GM19397 (cell line): ENCODE data around the gene FRMD4A.
"Not testable (repeated sequence)": the region's sequence is repeated elsewhere in the genome, so short reads cannot be mapped to it uniquely, and the experiment has no call there.

Experiments used
- ATAC-seq: cut with Tn5 transposase; IDR thresholded peaks from one replicate; pipeline ENCODE4 v1.9.1; 2021; ENCODE audit warnings: mild to moderate bottlenecking, moderate library complexity; ENCODE audit not compliant: unreplicated experiment

The FRMD4A gene

GRCh38 chr10:13803566-13804554 is 526.9 kb downstream of the FRMD4A start:
- no peak for ATAC-seq

GRCh38 chr10:13801907-13802288 is 528.8 kb downstream of the FRMD4A start:
- no peak for ATAC-seq

DNA sequence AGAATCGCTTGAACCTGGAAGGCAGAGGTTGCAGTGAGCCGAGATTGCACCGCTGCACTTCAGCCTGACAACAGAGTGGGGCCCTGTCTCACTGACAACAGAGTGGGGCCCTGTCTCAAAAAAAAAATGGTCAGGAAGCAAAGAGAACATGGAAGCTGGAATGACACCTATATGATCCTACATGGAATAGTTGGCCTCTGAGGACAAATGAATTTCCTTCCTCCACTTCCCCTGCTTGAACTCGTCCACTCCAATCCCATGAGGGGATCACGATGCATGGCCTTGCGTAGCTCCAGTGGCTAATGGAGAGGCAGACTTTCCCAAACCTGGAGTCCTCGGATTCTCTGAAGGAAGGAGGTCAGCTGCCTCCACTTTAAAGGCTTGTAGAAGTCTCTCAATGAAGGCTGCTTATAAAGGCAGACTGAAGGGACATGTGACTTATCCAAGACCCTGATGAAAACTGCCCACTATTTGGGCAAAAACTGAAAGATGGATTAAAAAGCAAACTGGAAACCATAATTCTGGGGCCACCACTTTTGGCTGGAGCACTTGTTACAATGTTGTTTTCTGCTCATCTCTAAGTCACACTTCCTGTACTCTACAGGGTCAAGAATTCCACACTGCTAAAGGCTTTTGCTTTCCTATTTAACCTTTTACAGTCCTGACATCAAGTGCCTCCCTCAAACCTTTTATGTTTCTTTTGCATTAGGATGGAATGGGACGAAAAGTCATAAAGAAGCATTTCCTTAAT is 529.4 kb downstream of the FRMD4A start:
- no peak for ATAC-seq

DNA sequence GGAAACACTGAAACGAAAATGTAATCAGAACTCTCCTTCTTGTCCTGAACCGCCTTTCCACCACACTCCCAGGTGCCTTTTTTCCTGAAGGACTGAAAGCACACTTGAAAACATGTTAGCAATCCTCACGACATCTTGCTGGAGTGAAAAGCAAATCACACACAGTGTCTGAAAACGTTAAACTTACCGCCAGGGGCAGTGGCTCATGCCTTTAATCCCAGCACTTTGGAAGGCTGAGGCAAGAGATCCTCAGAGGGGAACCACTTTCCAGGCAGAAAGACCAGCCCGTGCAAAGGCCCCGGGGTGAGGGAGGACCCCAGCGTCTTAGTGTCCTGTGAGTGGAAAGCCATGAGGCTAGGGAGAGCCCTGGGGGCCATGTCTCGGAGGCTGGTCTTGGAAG is 533.6 kb downstream of the FRMD4A start:
- ATAC-seq = no peak

- ATAC-seq = no peak
Measured at GRCh38 chr10:13795653-13796555, 534.8 kb downstream of the FRMD4A start.

DNA sequence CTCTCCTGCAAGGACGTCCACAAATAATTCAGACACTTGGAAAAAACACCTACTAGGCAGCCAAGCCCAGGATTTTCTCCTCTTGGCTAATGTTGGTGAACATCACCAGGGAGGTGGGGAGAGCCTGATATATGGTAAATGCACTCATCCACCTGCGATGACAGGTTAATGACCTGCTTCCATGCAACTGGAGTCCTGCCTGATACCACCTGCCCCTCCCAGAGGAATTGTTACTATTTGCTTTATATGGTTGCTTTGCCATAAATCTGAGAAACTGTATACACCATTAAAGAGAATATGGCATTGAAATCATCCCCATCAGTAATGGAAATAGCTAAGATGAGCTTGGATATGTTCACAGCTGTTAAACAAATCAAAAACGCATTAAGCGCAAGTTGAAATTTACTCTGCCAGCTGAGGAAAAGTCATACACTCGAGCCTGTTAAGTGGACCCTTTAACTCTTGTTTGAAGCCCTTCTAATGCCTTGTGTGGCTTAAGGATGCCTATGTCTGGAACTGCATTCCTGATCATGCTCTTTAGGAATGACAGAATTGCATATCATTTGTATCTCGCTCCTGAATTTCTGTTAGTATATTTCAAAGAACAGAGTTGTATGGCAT is 535.6 kb downstream of the FRMD4A start:
- no peak for ATAC-seq

DNA sequence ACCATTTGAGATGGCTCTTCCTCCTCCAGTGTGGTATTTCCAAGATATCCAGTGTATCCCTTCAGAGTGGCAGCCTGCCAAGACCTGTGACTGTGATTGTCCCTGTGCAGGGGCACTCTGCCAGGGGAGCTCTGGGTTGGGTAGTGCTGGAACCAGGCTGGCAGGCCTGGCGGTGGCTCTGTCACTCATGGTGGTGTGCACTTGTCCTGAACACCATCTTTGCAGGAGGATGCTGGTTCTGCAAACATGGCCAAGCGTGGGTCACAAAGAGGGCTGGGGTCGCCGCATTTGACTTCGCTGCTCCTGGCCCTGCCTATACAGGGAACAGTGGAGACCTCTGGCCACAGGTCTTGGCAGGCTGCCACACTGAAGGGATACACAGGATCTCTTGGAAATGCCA is 538.7 kb downstream of the FRMD4A start:
- ATAC-seq = no peak

DNA sequence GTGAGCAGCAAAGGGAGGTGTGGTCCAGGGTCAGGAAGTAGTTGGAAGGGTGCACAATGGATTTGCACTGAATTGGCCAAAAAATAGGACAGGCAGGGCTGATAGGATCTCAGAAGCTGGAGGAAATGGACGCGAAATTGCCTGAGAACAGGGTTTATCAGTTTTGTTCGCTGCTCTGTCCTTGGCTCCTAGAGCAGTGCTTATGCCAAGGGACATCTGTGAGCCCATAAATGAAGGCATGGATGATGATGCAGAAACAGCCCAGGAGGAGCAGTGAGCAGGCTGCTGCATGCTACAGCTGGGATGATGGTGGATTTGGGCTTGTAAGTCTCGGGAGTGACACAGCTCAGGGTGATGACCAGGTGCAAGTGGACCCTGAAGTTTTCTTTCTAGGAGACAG is 539.2 kb downstream of the FRMD4A start:
- ATAC-seq = no peak

DNA sequence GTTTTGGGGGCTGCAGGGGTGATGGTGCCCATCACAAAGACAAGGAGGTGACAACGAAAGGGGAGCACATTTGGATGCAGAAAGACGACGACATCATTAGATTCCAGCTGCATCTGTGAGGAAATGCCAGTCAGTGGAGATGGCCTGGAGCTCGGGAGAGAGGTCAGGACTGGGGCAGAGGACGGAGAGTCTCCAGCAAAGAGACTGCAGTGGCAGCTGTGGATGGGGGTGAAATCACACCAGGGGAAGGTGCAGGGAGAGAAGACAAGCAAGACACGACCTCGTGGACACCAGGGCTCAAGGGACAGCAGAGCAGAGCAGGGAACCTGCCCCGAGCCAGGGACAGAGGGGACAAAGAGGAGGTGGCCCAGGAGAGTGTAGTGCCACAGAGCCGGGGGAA is 540.5 kb downstream of the FRMD4A start:
- ATAC-seq = no peak

GRCh38 chr10:13789448-13789829 is 541.3 kb downstream of the FRMD4A start:
- no peak for ATAC-seq

GRCh38 chr10:13788711-13789447 is 541.8 kb downstream of the FRMD4A start:
- ATAC-seq = no peak

DNA sequence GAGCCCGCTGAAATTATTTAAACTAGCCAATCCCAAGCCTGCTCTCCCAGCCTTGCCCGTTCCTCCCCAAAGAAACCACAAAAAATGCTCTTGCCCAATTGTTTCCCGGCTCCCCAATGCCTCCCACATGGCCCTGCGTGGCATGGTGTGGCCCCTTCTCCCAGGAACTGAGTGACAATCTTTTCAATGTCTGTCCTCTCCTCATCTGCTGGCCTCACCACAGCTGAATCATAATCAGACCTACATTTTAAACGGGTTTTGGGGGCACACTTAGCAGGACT is 542.5 kb downstream of the FRMD4A start:
- ATAC-seq = no peak

DNA sequence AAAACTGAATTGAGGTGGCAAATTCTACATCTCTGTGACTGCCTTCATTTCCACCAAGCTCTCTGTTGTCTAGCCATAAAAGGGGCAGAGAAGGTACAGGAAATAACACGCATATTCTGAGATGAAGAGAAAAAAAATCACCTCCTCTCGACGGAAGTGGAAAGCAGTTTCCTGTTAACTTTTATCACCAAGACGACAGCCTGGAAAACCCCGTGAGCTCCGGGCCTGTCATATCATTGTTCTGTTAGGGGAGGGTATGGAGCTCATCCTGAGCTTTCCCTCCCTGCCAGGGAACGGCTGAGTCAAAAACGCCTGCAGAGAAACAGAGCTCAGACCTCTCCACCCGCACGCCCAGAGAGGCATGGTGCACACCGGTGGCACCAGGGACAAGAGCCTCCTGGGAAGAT is 543.7 kb downstream of the FRMD4A start:
- ATAC-seq = peak; percentile 60

GRCh38 chr10:13784067-13784466 is 546.7 kb downstream of the FRMD4A start:
- no peak for ATAC-seq

DNA sequence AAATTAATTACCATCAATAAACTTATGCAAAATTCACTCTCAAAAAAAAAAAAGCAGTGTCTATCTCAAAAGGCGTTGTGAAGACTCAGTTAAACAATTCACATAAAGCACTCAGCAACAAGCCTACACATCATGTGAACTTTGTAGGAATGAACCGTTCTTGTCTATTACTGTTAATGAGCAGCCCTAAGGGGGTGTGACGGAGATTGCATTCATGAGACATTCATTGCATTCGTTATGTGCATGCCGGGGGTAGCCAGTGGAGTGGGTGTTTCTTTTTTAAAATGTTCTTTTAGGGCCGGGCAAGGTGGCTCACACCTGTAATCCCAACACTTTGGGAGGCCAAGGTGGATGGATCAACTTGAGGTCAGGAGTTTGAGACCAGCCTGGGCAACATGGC is 551.0 kb downstream of the FRMD4A start:
- no peak for ATAC-seq

GRCh38 chr10:13778693-13778960 is 552.1 kb downstream of the FRMD4A start:
- not testable (repeated sequence) for ATAC-seq

DNA sequence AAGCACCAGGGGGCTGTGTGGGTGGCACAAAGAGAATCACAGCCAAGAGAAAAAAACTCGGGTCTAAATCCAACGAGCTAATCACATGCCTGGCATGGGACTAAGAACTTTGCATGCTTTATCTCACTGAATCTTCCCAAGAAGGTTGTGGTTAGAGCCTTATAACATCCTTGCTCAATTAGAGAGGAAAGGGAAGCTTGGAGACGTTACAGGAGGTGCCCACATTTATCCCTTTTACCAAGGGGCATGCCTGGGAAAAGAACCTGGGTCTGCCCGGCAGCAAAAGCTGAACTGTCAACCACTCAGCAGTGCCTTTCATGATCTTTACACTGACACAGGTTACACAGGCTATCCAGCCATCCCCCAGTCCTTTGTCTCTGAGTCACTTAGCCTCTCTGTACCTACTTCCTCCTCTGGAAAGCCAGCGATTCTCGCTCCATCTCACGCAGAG is 553.8 kb downstream of the FRMD4A start:
- ATAC-seq = no peak

- ATAC-seq = no peak
Measured at GRCh38 chr10:13775786-13776775, 554.6 kb downstream of the FRMD4A start.

DNA sequence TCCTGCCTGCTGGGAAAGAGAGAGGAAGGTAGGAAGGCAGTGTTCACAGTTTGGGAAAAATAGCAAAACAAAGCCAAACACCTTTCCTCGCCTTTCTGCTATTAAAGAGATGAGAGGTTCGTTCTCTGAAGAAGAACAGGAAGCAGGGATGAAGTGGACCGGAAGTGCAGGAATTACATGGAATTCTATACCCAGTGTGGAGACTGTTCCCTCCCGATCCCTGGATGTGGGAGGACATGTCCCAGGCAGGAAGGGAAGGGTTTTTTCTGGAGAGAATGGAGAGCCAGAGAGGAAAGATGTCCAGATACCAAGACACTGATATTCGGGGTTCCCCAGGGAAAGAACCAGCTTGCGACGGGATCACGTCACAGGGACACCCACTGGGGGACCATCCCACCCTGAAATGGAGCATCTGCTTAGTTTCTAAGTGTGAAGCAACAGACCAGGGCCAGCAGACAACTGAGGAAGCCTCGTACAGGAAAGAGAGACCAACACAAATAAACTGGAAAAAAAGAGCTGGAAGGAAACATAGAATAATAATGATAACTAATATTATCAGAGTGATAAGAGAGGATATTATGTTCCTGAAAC is 556.3 kb downstream of the FRMD4A start:
- ATAC-seq = no peak
